ENCODE results near the gene CT45A2.
"Not testable (repeated sequence)": the region's sequence is repeated elsewhere in the genome, so short reads cannot be mapped to it uniquely, and the experiment has no call there.

Gene CT45A2, protein sequence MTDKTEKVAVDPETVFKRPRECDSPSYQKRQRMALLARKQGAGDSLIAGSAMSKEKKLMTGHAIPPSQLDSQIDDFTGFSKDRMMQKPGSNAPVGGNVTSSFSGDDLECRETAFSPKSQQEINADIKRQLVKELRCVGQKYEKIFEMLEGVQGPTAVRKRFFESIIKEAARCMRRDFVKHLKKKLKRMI

DNA sequence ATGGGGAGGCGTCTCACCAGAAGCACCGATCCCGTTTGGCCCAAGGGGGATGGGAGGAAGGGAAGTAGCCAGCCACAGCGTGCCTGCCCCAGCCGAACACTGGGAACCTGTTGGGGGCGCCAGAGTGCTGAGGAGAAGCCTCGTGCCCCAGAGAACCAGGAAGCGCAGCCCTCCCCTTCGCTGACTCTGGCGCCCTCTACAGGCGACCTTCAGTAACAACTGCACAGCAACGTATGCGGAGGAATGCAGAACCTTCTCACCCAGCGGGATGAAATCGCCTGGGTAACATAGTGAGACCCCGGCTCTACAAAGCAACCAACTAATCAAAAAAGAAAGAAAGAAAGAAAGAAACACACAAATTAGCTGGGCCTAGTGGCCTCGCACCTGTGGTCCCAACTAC lies at the start of gene CT45A2:
Gene CT45A2 (minus strand): TSS at position 101 of the 400 bp plus-strand sequence. CDS start 3,747 bp downstream, outside the sequence.
- in situ Hi-C loops (cut with MboI; ENCODE audit: low sequenced_read_pairs) = not testable (repeated sequence)

DNA sequence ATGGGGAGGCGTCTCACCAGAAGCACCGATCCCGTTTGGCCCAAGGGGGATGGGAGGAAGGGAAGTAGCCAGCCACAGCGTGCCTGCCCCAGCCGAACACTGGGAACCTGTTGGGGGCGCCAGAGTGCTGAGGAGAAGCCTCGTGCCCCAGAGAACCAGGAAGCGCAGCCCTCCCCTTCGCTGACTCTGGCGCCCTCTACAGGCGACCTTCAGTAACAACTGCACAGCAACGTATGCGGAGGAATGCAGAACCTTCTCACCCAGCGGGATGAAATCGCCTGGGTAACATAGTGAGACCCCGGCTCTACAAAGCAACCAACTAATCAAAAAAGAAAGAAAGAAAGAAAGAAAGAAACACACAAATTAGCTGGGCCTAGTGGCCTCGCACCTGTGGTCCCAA lies 34.6 kb upstream of the CT45A2 start, which contains the start of gene CT45A8:
Gene CT45A8 (minus strand): TSS at position 101 of the 400 bp plus-strand sequence. CDS start 3,755 bp downstream, outside the sequence.
- in situ Hi-C loops (cut with MboI; ENCODE audit: low sequenced_read_pairs) = not testable (repeated sequence)

DNA sequence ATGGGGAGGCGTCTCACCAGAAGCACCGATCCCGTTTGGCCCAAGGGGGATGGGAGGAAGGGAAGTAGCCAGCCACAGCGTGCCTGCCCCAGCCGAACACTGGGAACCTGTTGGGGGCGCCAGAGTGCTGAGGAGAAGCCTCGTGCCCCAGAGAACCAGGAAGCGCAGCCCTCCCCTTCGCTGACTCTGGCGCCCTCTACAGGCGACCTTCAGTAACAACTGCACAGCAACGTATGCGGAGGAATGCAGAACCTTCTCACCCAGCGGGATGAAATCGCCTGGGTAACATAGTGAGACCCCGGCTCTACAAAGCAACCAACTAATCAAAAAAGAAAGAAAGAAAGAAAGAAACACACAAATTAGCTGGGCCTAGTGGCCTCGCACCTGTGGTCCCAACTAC lies 17.4 kb upstream of the CT45A2 start, which contains the start of gene CT45A7:
Gene CT45A7 (minus strand): TSS at position 101 of the 400 bp plus-strand sequence. CDS start 3,747 bp downstream, outside the sequence.
- in situ Hi-C loops (cut with MboI; ENCODE audit: low sequenced_read_pairs) = not testable (repeated sequence)

DNA sequence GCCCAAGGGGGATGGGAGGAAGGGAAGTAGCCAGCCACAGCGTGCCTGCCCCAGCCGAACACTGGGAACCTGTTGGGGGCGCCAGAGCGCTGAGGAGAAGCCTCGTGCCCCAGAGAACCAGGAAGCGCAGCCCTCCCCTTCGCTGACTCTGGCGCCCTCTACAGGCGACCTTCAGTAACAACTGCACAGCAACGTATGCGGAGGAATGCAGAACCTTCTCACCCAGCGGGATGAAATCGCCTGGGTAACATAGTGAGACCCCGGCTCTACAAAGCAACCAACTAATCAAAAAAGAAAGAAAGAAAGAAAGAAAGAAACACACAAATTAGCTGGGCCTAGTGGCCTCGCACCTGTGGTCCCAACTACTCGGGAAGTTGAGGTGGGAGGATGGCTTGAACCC lies 17.1 kb downstream of the CT45A2 start, which contains the start of gene CT45A6:
Gene CT45A6 (minus strand): TSS at position 101 of the 400 bp plus-strand sequence. CDS start 3,794 bp downstream, outside the sequence.
- in situ Hi-C loops (cut with MboI; ENCODE audit: low sequenced_read_pairs) = not testable (repeated sequence)

DNA sequence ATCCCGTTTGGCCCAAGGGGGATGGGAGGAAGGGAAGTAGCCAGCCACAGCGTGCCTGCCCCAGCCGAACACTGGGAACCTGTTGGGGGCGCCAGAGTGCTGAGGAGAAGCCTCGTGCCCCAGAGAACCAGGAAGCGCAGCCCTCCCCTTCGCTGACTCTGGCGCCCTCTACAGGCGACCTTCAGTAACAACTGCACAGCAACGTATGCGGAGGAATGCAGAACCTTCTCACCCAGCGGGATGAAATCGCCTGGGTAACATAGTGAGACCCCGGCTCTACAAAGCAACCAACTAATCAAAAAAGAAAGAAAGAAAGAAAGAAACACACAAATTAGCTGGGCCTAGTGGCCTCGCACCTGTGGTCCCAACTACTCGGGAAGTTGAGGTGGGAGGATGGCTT lies 34.4 kb downstream of the CT45A2 start, which contains the start of gene CT45A5:
Gene CT45A5 (minus strand): TSS at position 101 of the 400 bp plus-strand sequence. CDS start 3,774 bp downstream, outside the sequence.
- in situ Hi-C loops (cut with MboI; ENCODE audit: low sequenced_read_pairs) = not testable (repeated sequence)

DNA sequence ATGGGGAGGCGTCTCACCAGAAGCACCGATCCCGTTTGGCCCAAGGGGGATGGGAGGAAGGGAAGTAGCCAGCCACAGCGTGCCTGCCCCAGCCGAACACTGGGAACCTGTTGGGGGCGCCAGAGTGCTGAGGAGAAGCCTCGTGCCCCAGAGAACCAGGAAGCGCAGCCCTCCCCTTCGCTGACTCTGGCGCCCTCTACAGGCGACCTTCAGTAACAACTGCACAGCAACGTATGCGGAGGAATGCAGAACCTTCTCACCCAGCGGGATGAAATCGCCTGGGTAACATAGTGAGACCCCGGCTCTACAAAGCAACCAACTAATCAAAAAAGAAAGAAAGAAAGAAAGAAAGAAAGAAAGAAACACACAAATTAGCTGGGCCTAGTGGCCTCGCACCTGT lies 51.7 kb downstream of the CT45A2 start, which contains the start of gene CT45A3:
Gene CT45A3 (minus strand): TSS at position 101 of the 400 bp plus-strand sequence. CDS start 3,747 bp downstream, outside the sequence.
- in situ Hi-C loops (cut with MboI; ENCODE audit: low sequenced_read_pairs) = not testable (repeated sequence)
